GM18505 (cell line): ENCODE measurements around the gene MICAL2.

Experiments used
- ATAC-seq: cut with Tn5 transposase; IDR thresholded peaks from one replicate; pipeline ENCODE4 v1.9.1; 2021; ENCODE audit not compliant: unreplicated experiment
- POLR2A ChIP-seq: IDR thresholded peaks from 4 replicates; pipeline ENCODE4 v1.6.1; 2011; ENCODE audit warnings: borderline replicate concordance; ENCODE audit not compliant: insufficient read depth, insufficient read length; ENCODE audit errors: extremely low read depth

Gene MICAL2

GRCh38 chr11:12188548-12189317, 78.3 kb downstream of the MICAL2 start:
- peak; percentile 81 for ATAC-seq
- TF ChIP-seq POLR2A, result no peak

- TF ChIP-seq POLR2A, result no peak
- no peak for ATAC-seq
These were observed 79.3 kb downstream of the MICAL2 start for GRCh38 chr11:12189543-12190235.

- no peak for ATAC-seq
- no peak for TF ChIP-seq POLR2A
These were observed 80.1 kb downstream of the MICAL2 start for GRCh38 chr11:12190511-12190910.

- TF ChIP-seq POLR2A, result no peak
- ATAC-seq, result no peak
These were observed 82.6 kb downstream of the MICAL2 start for GRCh38 chr11:12192794-12193514.

GRCh38 chr11:12193515-12194336, 83.3 kb downstream of the MICAL2 start:
- ATAC-seq, result no peak
- TF ChIP-seq POLR2A, result no peak

- peak; percentile 77 for ATAC-seq
These were observed 85.4 kb downstream of the MICAL2 start for GRCh38 chr11:12195768-12196167.

GRCh38 chr11:12196308-12196707, 85.9 kb downstream of the MICAL2 start:
- TF ChIP-seq POLR2A, result no peak

More at GRCh38 chr11:12195768-12196167, 85.4 kb downstream of the MICAL2 start:
- no peak for TF ChIP-seq POLR2A

GRCh38 chr11:12196872-12197271, 86.5 kb downstream of the MICAL2 start:
- no peak for ATAC-seq
- no peak for TF ChIP-seq POLR2A

More at GRCh38 chr11:12196308-12196707, 85.9 kb downstream of the MICAL2 start:
- no peak for ATAC-seq

GRCh38 chr11:12198251-12199222, 88.1 kb downstream of the MICAL2 start:
- TF ChIP-seq POLR2A, result no peak
- no peak for ATAC-seq

- no peak for ATAC-seq
- TF ChIP-seq POLR2A, result no peak
These were observed 89.0 kb downstream of the MICAL2 start for GRCh38 chr11:12199231-12199948.

GRCh38 chr11:12200279-12200990, 90.0 kb downstream of the MICAL2 start:
- TF ChIP-seq POLR2A, result no peak
- ATAC-seq, result no peak
